H1 (cell line): ENCODE results near the gene MS4A18. TPM values are rescaled to one million over a fixed set of nuclear protein-coding genes. Genes with fewer than 3 reads are reported as not detected.

Experiments
- HDAC6 ChIP-seq: IDR thresholded peaks from one replicate; pipeline ENCODE4 v1.7.1; 2012; ENCODE audit warnings: low read depth, mild to moderate bottlenecking, inconsistent platforms, low read length, moderate library complexity
- RAD21 ChIP-seq, 2 experiments: IDR thresholded peaks in 1 of 2; conservative IDR thresholded peaks in 1 of 2; 2 replicates each; pipeline ENCODE4 v1.6.1; 2011; ENCODE audit warnings: low read depth in 2 of 2, low read length in 2 of 2, improper control_type of control experiment in 1 of 2, inconsistent platforms in 1 of 2, mild to moderate bottlenecking in 1 of 2, moderate library complexity in 1 of 2
- RFX5 ChIP-seq: IDR thresholded peaks from 2 replicates; pipeline ENCODE4 v1.6.1; 2011; ENCODE audit warnings: low read depth, low read length, improper control_type of control experiment, borderline replicate concordance
- polyA plus RNA-seq, 7 experiments: library from polyadenylated mRNA; depleted of rRNA in 3 of 7; stranded (reverse) in 5 of 7; unstranded in 2 of 7; fragments of >200 nt in 5 of 7; fragments of 200-250 nt in 2 of 7; gene quantifications; 1 replicate in 5 of 7; 2 replicates in 1 of 7; 4 replicates in 1 of 7; pipeline versions ENCODE4 v1.2.1 to v1.2.3, GENCODE V29; 2011 to 2013; ENCODE audit warnings: missing spikeins in 2 of 7, mixed read lengths in 2 of 7
- total RNA-seq: library from RNA; stranded (reverse); fragmentation: NEBNext Ultra II Directional; extraction: Animal tissue kit (Norgen Biotek cat#: 25700); gene quantifications from 2 replicates; pipeline ENCODE4 v1.2.1, GENCODE V29; 2021

MS4A18 gene
- total and polyA plus RNA-seq, 2 of the 8 experiments (the other 6 are each of a cell fraction or from before 2014, with no cell fraction given), result not detected

GRCh38 chr11:60756307-60757032 is 31.9 kb downstream of the MS4A18 start, which contains the start of gene MS4A15 (continued):
- TF ChIP-seq HDAC6, result no peak
- TF ChIP-seq RFX5, result no peak
- peak; percentile 53 to 57 for TF ChIP-seq RAD21 (IDR thresholded peaks at IDR 0.05 in 1 of 2, conservative IDR thresholded peaks at IDR 0.05 in 1 of 2; ENCODE audit: low read depth in 2 of 2, low read length in 2 of 2)
- TF ChIP-seq, all 59 proteins: peak for 3
